HUDEP-2 (cell line): ENCODE data around the gene GLG1.
A peak's percentile ranks its signal among the peaks of the same experiment; 100 is the strongest.

Source experiments
- DNase-seq, 76 experiments: peaks; one replicate each; lab custom pipeline; 2025; ENCODE audit not compliant: unreplicated experiment in 76 of 76; lab: John Stamatoyannopoulos, UW

The GLG1 gene

GRCh38 chr16:74611721-74612120, 4.8 kb upstream of the GLG1 start:
- DNase-seq = no peak

- DNase-seq = peak in 21 of 76 experiments; percentile 2 to 51 (median 13)
Measured at GRCh38 chr16:74608944-74609343, 2.0 kb upstream of the GLG1 start.

GRCh38 chr16:74608381-74608780, 1.5 kb upstream of the GLG1 start:
- no peak for DNase-seq

GRCh38 chr16:74607962-74608356, 1.0 kb upstream of the GLG1 start:
- no peak for DNase-seq

- DNase-seq = no peak
Measured at GRCh38 chr16:74607310-74607961, 522 bp upstream of the GLG1 start.

GRCh38 chr16:74605746-74606520, 981 bp downstream of the GLG1 start:
- peak in 4 of 76 experiments; percentile 8 to 39 (median 21) for DNase-seq

GRCh38 chr16:74605332-74605731, 1.6 kb downstream of the GLG1 start:
- no peak for DNase-seq

- no peak for DNase-seq
Measured at GRCh38 chr16:74603848-74604247, 3.1 kb downstream of the GLG1 start.

- DNase-seq = peak in 6 of 76 experiments; percentile 1 to 24 (median 12)
Measured at GRCh38 chr16:74601126-74601871, 5.6 kb downstream of the GLG1 start.

- no peak for DNase-seq
Measured at GRCh38 chr16:74596586-74596985, 10.3 kb downstream of the GLG1 start.

GRCh38 chr16:74592847-74593246, 14.1 kb downstream of the GLG1 start:
- no peak for DNase-seq

GRCh38 chr16:74591876-74592650, 14.9 kb downstream of the GLG1 start:
- DNase-seq = no peak

GRCh38 chr16:74586948-74587347, 20.0 kb downstream of the GLG1 start:
- no peak for DNase-seq

- no peak for DNase-seq
Measured at GRCh38 chr16:74585846-74586443, 21.0 kb downstream of the GLG1 start.

- DNase-seq = no peak
Measured at GRCh38 chr16:74583926-74584666, 22.8 kb downstream of the GLG1 start.

GRCh38 chr16:74582970-74583369, 23.9 kb downstream of the GLG1 start:
- no peak for DNase-seq

GRCh38 chr16:74580833-74581232, 26.1 kb downstream of the GLG1 start:
- no peak for DNase-seq

GRCh38 chr16:74578838-74579237, 28.1 kb downstream of the GLG1 start:
- DNase-seq = no peak

- no peak for DNase-seq
Measured at GRCh38 chr16:74578433-74578832, 28.5 kb downstream of the GLG1 start.
